NCI-H748 (cell line): ENCODE data around the gene LAMA3.

ENCODE experiments used
- DNase-seq: peaks from one replicate; lab custom pipeline; 2025; ENCODE audit not compliant: unreplicated experiment; lab: John Stamatoyannopoulos, UW

The LAMA3 gene

GRCh38 chr18:23964282-23965238 lies 275.3 kb downstream of the LAMA3 start:
- DNase-seq: peak; percentile 38

GRCh38 chr18:23966909-23967308 lies 277.7 kb downstream of the LAMA3 start:
- DNase-seq: peak; percentile 78

GRCh38 chr18:23967321-23968089 lies 278.3 kb downstream of the LAMA3 start:
- peak; percentile 29 for DNase-seq

GRCh38 chr18:23968638-23969604 lies 279.7 kb downstream of the LAMA3 start:
- no peak for DNase-seq

- DNase-seq: no peak
Measured at GRCh38 chr18:23969664-23970063, 280.4 kb downstream of the LAMA3 start.

- no peak for DNase-seq
Measured at GRCh38 chr18:23970161-23971096, 281.2 kb downstream of the LAMA3 start.

- no peak for DNase-seq
Measured at GRCh38 chr18:23971097-23971440, 281.8 kb downstream of the LAMA3 start.

GRCh38 chr18:23971666-23972230 lies 282.5 kb downstream of the LAMA3 start:
- no peak for DNase-seq

- DNase-seq: no peak
Measured at GRCh38 chr18:23972453-23972852, 283.2 kb downstream of the LAMA3 start.

- DNase-seq: no peak
Measured at GRCh38 chr18:23977103-23977502, 287.9 kb downstream of the LAMA3 start.

- no peak for DNase-seq
Measured at GRCh38 chr18:23977719-23978483, 288.6 kb downstream of the LAMA3 start.

GRCh38 chr18:23981369-23981980 lies 292.2 kb downstream of the LAMA3 start:
- no peak for DNase-seq

GRCh38 chr18:23982155-23983079 lies 293.2 kb downstream of the LAMA3 start:
- peak; percentile 19 for DNase-seq

- no peak for DNase-seq
Measured at GRCh38 chr18:23983112-23983511, 293.9 kb downstream of the LAMA3 start.

- DNase-seq: no peak
Measured at GRCh38 chr18:23986600-23987359, 297.5 kb downstream of the LAMA3 start.
